ENCODE measurements around the gene GPSM1.

Gene GPSM1

DNA sequence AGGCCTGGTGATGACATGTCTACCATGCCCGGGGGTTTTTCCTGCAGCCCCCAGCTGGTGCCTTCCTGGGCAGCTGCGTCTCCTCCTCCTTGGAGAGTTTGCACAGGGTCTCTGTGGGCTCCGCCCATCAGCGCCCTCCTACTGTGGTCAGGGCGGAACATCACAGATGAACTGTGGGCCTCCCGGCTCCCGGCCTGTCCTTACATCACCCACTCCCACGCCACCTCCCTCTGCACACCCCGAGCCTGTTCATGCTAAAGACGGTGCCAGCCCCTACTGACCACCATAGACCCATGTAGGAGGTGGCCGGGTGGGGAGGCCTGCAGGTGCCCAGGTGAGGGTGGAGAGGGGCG, 12.6 kb downstream of the GPSM1 start:
- no peak for TF ChIP-seq CTCF (IDR thresholded peaks at IDR 0.05; ENCODE audit: insufficient read depth, missing control alignments)
- DNase-seq (ENCODE audit: insufficient read length, low spot score) (no peak), FAIRE-seq (no peak)

DNA sequence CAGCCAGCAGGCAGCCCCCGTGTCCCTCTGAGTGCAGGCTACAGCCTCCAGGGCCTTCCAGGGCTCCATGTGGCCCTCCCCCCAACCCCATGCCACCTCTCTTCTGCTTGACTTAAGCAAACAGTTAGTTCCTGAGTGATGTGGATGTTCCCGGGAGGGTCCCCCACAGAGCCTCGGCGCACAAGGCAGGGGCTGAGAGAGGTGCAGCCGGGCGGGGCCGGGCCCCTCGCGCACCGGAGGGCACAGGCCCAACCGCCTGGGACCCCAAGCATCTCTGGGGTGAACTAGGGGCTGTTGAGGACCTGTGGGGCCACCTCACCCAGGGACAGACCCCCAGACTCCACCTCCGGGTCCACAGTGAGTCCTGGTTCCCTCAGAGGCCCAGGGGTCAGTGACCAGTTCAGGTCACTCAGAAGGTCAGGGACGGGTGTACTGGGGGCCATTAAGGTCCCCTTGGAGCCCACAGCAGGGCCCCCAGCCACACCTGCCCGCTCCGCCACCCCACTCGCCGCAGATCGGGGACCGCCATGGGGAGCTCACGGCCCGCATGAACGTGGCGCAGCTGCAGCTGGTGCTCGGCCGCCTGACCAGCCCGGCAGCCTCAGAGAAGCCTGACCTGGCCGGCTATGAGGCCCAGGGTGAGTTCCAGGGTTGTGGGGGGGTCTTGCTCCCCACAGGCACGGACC, 13.2 kb downstream of the GPSM1 start:
- DNase-seq (ENCODE audit: insufficient read length, low spot score), result no peak
- FAIRE-seq, result no peak
- TF ChIP-seq CTCF (IDR thresholded peaks at IDR 0.05; ENCODE audit: insufficient read depth, missing control alignments), result no peak

DNA sequence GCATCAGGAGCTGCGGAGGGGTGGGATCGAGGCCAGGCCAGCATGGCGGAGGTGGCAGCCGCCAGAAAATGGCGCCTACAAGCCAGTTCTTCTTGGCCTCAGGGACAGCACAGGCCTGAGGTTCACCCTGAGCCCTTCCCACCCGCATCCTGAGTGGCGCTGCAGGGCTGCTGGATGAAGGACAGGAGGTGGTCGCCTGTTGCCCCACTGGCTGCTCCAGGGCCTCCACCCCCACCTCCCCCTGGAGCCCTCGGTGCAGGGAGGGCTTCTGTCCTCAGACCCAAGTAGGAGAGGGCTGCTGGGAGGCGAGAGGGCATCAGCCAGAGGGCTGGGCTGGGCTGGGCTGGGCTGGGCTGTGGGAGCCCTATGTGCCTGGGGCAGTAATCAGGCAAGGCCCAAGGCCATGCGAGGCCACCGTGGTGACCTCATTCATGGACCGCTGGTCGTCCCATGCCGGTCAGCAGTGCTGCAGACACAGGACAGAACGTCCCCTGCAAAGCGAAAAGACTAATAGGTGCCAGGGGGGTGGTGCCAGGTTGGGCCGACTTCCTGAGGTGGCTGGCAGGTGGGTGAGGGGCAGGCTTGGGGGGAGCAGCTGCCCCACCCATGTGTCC, 13.8 kb downstream of the GPSM1 start:
- DNase-seq (ENCODE audit: insufficient read length, low spot score) (no peak), FAIRE-seq (no peak)
- TF ChIP-seq CTCF (IDR thresholded peaks at IDR 0.05; ENCODE audit: insufficient read depth, missing control alignments), result no peak

DNA sequence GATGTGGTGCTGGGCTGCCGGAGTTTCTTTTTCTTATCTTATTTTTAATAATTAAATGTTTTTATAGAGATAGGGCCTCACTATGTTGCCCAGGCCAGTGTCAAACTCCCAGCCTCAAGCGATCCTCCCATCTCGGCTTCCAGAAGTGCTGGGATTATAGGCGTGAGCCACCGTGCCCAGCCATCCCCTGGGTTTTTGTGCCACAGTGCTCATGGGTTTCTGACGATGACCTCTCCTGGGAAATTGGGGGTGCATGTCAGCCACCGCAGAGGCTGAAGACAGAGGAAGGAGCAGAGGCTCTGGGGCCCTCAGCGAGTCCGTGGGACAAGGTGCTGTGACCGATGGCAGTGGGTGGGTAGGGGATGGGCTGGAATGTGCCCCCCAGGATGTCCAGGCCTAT, 14.4 kb downstream of the GPSM1 start:
- FAIRE-seq, result no peak
- DNase-seq (ENCODE audit: insufficient read length, low spot score), result no peak
- no peak for TF ChIP-seq CTCF (IDR thresholded peaks at IDR 0.05; ENCODE audit: insufficient read depth, missing control alignments)

- no peak for TF ChIP-seq CTCF (IDR thresholded peaks at IDR 0.05; ENCODE audit: insufficient read depth, missing control alignments)
- DNase-seq (ENCODE audit: insufficient read length, low spot score) (no peak), FAIRE-seq (no peak)
Observed at GRCh38 chr9:136342181-136343120, 15.1 kb downstream of the GPSM1 start.

- FAIRE-seq, result no peak
- TF ChIP-seq CTCF (IDR thresholded peaks at IDR 0.05; ENCODE audit: insufficient read depth, missing control alignments), result no peak
- no peak for DNase-seq (ENCODE audit: insufficient read length, low spot score)
Observed at GRCh38 chr9:136343121-136343883, 16.0 kb downstream of the GPSM1 start.
